Activated CD8-positive, alpha-beta memory T cell treated with anti-CD3 and anti-CD28 coated beads for 36 hours (primary cell): ENCODE results near the gene ASCC1. TPM values are rescaled to one million over a fixed set of nuclear protein-coding genes. Genes with fewer than 3 reads are reported as not detected.

ENCODE experiments used
- CTCF ChIA-PET: fragments of 350-600 bp; sonication (Branson Sonifier 250); formaldehyde crosslinking; loops from one replicate; lab custom pipeline; 2021; ENCODE audit warnings: antibody characterized with exemption; lab: Charles Lee
- POLR2A ChIA-PET: fragments of 350-600 bp; sonication (Branson Sonifier 250); formaldehyde crosslinking; loops from one replicate; lab custom pipeline; 2021; ENCODE audit warnings: antibody characterized with exemption; lab: Charles Lee
- total RNA-seq, 2 experiments: library from RNA; stranded (reverse); gene quantifications; one replicate each; pipeline ENCODE4 v1.2.3, GENCODE V29; 2021

ASCC1 gene
- total RNA-seq, 2 experiments from 2014 or later, result 43.2 to 44.1 TPM

DNA sequence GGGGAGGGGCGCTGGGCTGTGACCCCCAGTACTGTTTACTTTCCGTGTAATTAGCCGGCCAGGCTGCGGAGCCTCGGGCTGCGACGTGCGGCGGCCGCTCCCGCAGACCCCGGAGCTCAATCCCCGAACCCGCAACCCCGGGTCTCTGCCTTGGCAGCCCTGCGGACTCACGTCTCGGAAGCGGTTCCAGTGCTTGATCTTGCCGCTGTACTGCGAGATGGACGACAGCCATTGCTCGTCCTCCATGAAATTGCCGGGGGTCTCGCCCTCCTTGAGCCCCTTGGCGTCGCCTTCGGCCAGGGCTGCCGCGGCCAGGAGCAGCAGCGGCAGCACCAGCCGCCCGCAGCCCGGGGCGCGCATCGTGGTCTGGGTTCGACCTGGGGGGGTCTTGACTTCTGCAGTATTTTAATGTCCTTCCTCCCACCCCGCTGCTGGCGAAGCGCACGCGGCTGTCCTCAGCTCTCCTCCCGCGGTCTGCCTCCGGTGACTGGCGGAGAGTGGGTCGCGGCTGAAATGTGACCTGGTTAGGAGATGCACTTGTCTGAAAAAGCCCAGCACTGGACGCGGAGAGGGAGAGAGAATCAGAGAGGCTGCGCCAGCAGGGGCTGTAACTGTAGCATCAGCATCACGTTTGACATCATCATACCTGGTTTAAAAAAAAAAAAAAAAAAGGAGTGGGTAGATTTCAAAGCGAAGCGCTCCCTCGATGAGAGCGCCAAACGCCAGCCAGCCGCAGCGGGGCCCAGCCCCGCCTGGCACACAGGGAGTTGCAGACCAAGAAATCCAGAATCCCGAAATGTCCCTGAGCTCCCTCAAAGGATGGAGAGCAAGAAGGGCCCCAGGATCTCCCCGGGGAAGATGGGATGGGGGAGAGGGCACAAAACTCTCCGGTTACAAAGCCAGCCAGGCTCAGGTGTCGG is 127.8 kb downstream of the ASCC1 start, which contains the start of gene SPOCK2:
Gene SPOCK2, minus strand, starts transcription at position 583 of the 920 bp plus-strand sequence. Its CDS starts 223 bp downstream, at position 360.
- POLR2A ChIA-PET, result interaction anchor here (0.7 to 1.7 kb wide), 11 partner anchors 9 to 1511 kb away, joined by 3 to 9 read pairs (median 5); no protein-coding TSS in a partner anchor

DNA sequence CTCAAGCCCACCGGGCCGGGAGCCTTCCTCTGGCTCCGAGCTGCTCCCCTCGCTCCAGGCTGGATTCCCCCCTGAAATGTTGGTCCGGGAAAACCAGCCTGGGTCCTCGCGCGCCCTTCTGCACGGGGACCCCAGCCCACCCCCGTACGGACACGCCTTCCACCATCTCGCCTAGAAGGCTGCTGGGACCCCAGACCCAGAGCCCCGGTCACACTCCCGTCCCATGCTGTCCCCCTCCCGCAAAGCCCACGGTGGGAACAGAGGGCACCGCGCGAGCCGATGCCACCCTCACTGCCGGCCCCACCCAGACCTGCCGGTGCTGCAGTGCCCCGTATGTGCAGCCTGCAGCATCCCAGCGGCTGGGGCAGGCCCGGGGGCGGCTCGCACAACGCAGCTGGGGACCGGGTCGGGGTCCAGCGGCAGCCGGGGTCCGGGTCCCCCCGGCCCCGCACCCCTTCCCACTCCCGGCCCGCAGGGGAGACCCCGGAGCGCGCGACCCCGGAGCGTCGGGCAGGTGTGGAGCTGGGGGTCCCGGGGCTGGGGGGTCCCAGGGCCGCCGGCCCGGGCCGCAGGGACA is 128.6 kb downstream of the ASCC1 start:
- ChIA-PET POLR2A (interaction anchor here (0.7 to 1.7 kb wide), 4 partner anchors 8 to 210 kb away, joined by 3 to 6 read pairs (median 4); no protein-coding TSS in a partner anchor), CTCF (interaction anchor here (0.7 to 2.6 kb wide), 3 partner anchors 39 to 191 kb away, joined by 3 to 7 read pairs (median 6); no protein-coding TSS in a partner anchor)

More for the DNA sequence above, 127.8 kb downstream of the ASCC1 start, which contains the start of gene SPOCK2:
- CTCF ChIA-PET, result interaction anchor here (0.7 to 2.6 kb wide), 5 partner anchors 15 to 192 kb away, joined by 3 to 7 read pairs (median 4); no protein-coding TSS in a partner anchor

DNA sequence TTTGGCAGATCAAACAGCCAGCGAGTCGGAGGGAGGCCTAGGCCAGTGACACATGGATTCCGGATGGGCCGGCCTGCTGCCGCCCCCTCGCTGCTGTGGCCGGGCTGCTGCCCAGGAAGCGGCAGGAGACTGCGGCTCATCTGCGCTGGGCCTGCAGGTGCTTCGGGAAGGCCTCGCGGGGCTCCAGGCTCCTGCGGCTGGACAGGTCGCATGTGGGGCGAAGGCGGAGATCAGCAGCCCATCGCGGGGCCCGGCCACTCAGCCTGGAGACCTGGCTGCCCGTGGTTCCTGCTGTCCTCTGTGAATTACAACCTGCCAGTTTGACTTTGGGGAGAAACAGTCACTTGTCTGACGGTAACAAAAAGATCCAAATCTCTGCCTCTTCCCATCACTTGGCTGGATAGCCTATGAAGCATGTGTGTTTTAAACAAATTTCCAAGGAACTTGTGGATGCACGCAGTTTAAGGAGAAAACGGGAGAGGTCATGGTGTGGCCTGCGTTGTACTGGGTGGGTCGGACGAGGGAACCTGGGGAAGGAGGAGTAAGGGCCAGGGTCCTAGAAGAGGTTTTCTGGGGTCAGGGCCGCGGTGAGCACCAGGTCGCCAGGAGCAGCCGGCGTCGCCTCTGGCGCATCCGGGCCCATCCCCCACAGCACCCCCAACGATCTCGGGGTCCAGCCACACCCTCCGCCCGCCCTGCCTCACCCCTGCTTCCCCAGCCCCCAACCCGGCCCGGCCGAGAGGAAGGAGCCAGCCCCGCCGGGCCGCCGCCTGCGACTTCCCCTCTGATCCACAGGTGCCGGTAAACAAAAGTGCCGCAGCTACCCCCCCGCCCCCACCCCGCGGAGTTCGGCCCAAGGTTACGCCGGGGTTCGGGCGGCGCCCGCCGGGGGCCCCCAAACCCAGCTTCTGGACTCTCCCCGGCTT is 129.3 kb downstream of the ASCC1 start:
- ChIA-PET POLR2A (interaction anchor here (1.6 kb wide), 2 partner anchors 8 to 211 kb away, joined by 3 to 6 read pairs; no protein-coding TSS in a partner anchor), CTCF (interaction anchor here (1.2 to 2.6 kb wide), 2 partner anchors 190 to 251 kb away, joined by 3 to 6 read pairs; no protein-coding TSS in a partner anchor)

DNA sequence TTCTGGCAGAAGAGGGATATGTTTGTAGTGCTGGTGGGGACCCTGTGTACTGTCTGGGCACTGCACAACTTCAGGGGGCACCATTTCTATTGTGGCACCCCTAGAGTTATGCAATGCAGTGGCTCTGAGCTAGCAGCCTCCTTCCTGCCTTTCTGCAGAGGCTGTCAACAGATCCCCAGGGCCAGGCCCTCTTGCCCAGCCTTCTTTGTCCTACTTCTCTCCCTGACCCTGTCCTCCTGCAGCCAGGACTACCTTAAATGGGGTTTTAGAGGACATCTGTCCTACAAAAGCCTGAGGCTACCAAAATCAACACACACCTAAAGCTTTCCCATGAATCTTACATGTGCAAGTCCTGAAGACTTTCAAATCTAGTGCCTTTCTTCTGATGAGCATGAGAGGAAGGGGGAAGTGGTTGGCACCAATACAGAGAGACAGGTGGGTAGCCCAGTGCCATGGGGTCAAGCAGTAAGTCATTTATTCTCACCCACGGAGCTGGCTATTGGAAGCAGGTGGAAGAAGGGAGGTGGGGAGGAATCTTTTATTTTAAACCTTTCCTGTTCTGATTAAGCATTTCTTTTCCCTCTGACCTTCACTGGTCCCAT is 130.1 kb downstream of the ASCC1 start:
- CTCF ChIA-PET, result interaction anchor here (1.2 to 1.5 kb wide), 2 partner anchors 37 to 252 kb away, joined by 3 to 5 read pairs; no protein-coding TSS in a partner anchor
- POLR2A ChIA-PET, result interaction anchor here (0.5 kb wide), 1 partner anchor 137 kb away, joined by 9 read pairs; no protein-coding TSS in a partner anchor

DNA sequence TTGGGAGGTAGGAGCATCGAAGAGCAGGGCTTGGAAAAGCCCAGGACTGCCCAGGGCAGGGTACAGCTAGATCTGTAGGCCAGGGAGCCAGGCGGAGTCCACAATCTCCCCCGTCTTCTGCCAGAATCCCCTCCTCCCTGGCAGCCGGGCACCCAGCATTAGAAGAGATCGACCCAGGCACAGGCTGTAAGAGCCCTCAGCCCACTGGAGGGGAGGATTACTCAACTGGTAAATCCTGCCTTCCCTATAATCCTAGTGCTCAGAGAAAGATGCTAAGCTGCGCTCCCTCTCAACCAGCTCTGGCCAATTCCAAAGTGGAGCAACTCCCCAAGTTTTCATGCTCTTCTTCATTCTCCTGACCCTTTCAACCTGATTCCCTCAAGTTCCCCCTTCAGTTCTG is 130.9 kb downstream of the ASCC1 start:
- ChIA-PET POLR2A (interaction anchor here (0.5 kb wide), 1 partner anchor 138 kb away, joined by 9 read pairs; no protein-coding TSS in a partner anchor), CTCF (interaction anchor here (1.2 to 1.5 kb wide), 2 partner anchors 37 to 252 kb away, joined by 3 to 5 read pairs; no protein-coding TSS in a partner anchor)

DNA sequence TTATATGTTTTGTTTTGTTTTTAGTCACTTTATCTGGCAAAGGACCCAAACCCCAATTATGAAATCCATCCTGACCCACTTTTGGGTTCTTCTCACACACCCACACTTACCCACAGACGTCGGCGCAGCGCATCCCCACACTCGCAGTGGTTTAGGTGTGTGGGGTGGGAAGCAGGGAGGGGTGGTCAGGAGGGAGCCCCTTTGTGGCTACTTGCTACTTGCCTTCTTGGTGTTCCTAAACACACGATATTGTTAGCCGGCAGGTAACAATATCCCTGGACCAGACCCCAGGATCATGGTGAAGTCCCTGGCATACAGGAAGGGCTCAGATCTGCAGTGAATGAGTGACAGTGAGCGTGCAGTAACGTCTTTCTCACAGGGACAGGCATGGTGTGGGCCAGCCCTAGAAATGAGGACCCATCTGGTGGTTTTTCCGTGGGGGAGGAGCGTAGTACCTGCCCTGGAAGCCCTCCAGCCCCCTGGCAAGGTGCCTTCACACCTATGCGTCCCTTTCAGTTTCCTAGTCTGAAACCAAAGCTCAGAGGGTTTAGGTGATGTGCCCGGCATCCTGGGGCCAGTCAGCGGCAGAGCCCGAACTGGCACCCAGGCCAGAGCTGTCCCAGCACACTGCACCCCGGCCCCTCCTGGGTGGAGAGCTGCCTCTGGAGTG is 132.2 kb downstream of the ASCC1 start:
- ChIA-PET CTCF (interaction anchor here (0.9 kb wide), 1 partner anchor 172 kb away, joined by 4 read pairs; no protein-coding TSS in a partner anchor), POLR2A (interaction anchor here (0.6 kb wide), 1 partner anchor 28 kb away, joined by 3 read pairs; no protein-coding TSS in a partner anchor)

DNA sequence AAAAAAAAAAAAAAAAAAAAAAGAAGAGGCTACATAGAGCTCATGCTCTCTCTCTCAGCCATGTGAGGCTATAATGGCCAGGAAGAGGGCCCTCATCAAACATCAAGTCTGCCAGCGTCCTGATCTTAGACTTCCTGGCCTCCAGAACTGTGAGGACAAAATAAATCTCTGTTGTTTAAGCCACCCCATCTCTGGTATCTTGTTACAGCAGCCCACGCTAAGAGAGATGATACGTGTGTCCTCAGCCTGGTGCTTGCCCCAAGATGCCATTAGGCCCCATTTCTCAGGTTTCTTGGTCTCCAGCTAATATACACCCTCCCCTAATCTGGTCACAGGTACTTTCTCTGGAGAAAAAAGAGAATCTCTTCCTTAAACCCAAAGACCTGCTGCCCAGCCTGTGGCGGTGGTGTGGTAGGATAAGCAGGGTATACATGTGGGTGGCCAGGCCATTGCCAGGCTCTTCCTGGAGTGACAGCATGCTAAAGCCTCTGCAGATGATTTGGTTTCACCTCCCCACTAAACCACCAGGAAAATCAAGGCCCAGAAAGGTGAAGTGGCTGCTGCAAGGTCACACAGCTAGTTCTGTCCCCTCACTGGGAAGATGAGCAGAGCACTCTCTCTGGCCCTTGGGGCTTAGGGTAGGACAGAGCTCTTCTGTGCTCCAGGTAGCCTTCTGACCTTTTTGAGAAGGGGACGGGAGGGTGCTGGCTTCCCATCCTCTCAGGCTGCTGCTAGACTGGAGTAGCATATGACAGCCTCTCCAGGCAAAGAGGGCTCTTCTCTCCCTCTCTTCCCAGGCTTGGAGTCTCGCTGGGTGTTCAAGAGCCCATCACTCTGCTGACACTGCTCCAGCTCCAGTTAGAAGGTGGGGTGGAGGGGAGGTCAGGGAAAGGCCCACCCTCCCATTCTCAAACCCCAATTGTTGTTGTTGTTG is 133.0 kb downstream of the ASCC1 start:
- ChIA-PET POLR2A (interaction anchor here (0.6 kb wide), 2 partner anchors 131 to 164 kb away, joined by 3 to 7 read pairs; no protein-coding TSS in a partner anchor), CTCF (interaction anchor here (0.6 kb wide), 2 partner anchors 57 to 654 kb away, joined by 3 to 4 read pairs; no protein-coding TSS in a partner anchor)

DNA sequence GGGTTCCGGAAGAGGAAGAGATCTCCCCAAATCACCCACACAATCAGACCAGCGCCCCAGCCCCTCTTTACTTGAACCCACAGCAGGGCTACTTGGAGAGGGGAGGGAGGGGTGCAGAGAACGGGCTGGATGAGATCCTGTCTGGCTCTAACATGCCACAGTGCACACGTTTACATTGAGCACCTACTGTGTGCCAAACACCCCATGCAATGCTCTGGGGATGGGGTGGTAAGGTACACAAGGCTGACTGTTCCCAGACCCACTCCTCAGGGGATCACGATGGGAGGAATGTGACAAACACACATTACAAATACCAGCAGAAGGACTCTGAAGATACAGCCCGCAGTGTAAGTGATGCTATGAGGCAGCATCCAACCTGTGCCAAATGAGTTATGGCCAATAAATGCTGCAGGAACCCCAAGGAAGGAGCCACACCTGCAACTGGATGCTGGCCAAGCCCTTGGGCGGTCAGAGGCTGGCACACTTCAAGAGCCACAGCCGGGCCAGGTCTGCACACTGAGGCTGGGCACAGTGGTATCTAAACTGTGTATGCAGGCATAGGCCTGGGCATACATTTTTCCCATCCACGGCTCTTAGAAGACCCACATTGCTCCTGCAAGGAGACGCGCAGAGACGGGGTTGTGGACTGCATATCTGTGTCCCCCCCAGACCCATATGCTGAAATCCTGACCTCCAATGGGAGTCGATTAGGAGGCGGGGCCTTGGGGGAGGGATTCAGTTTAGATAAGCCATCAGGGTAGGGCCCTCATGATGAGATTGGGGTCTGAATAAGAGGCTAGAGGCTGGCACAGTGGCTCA is 134.1 kb downstream of the ASCC1 start:
- POLR2A ChIA-PET, result no interaction called here
- CTCF ChIA-PET, result interaction anchor here (0.6 kb wide), 1 partner anchor 56 kb away, joined by 4 read pairs; no protein-coding TSS in a partner anchor

DNA sequence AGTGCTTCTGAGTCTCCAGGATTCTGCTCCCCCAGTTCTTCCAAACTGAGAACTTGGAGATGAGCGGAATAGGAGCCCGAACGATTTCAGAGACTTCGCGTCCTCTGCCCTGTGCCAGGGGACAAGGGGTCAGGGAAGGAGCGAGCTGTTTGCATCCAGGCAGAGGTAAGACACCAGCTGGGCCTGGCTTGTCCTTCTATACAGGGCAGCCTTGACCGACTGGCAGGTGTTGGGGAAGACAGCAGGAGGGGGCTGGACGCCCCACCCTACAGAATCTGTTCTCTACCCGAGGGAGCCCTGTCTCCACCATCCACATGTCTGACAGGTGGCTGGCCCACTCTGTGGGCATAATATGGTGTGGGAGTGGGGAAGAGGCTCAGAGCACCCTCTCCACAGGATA is 134.9 kb downstream of the ASCC1 start:
- CTCF ChIA-PET, result no interaction called here
- POLR2A ChIA-PET, result no interaction called here

DNA sequence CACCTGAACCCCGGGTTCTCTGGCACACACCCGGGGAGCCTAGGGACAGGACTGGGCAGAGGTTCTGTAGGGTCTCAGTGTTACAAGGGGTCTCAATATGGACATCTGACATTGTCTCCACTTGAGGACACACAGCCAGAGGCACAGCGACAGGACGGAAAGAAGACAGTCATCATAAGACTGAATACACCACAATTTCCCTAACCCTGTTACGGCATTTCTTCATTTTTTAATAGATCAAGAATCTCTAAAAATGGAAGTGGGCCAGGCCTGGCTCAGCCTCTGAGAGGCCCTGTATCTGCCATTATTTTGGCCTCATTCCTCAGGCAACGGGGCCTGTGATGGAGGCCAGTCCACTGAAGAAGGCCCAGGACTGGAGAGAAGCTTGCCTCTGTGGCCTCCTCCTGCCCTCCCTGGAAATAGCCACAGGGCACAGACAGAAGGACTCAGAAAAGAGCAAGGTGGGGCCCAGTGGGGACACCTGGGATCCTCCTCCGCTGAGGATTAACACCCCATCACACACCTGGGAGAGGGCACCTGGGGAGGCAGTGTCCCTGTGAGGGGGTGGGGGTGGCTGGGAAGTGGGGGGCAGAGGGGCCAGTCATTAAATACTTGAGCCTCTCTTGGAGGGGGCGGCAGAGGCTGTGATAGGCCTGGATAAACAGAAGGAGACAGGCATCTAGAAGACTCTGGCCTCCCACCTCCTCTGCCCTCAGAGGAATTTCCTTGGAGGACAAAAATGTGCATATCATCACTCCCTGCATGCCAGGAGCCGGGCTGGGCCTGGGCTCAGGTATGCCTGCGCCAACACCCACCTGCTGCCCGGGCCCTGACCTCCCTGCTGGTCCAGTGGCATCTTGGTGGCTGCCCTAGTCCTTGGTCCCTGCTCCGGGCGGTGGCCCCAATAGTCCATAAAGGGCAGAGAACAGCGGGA is 135.8 kb downstream of the ASCC1 start:
- POLR2A ChIA-PET, result no interaction called here
- CTCF ChIA-PET, result interaction anchor here (0.6 to 2.5 kb wide), 3 partner anchors 11 to 57 kb away, joined by 3 to 8 read pairs (median 8); no protein-coding TSS in a partner anchor

DNA sequence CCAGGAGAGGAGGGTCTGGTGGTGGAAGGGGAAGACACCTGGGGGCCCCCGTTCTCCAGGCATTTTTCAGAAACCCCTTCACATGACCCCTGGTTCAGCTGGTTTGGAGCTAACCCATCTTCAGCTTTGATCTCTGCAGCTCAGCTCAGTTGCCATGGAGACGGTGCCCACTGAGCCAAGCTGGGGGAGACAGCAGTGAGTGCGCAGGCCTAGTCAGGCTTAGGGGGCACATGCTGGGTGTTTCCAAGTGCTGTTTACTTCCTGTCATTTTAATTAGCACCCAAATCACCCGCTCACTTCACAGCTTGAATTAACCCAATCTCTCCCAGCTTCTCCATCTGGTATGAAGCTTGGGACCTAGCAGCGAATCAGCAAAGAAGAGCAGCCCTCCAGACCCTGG is 136.7 kb downstream of the ASCC1 start:
- CTCF ChIA-PET, result interaction anchor here (0.8 to 2.5 kb wide), 4 partner anchors 10 to 258 kb away, joined by 3 to 8 read pairs (median 6); no protein-coding TSS in a partner anchor
- POLR2A ChIA-PET, result interaction anchor here (1.2 kb wide), 1 partner anchor 8 kb away, joined by 3 read pairs; no protein-coding TSS in a partner anchor

DNA sequence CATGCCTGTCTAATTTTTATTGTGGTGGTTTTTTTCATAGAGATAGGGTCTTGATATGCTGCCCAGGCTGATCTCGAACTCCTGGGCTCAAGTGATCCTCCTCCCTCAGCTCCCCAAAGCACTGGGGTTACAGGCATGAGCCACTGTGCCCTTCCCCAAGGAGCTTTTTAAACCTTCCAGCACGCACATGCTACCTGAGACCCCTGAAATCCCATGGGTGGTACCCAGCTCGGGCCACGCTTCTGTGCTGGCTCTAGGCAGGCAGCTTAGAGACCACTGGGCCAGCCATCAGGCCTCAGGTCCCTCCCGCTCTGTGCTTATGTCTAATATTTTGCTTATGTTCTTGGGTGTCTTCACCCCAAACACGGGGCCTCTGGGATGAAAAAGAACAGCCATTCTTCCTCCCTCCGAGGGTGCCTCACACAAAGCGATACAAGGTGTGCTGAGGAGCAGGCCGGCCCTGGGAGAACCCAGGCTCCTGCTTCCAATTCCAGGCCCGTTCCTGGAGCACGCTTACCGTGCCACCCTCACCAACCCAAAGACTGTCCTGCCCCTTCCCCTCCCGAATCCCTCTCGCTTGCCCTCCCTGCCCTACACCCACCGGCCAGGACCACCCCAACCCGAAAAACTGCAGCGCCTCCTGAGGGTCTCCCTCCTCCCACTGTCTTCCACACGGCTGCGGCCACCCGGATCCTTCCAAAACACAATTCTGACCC is 138.6 kb downstream of the ASCC1 start:
- ChIA-PET POLR2A (no interaction called here), CTCF (interaction anchor here (0.9 to 2.5 kb wide), 4 partner anchors 8 to 181 kb away, joined by 3 to 8 read pairs (median 6); no protein-coding TSS in a partner anchor)

DNA sequence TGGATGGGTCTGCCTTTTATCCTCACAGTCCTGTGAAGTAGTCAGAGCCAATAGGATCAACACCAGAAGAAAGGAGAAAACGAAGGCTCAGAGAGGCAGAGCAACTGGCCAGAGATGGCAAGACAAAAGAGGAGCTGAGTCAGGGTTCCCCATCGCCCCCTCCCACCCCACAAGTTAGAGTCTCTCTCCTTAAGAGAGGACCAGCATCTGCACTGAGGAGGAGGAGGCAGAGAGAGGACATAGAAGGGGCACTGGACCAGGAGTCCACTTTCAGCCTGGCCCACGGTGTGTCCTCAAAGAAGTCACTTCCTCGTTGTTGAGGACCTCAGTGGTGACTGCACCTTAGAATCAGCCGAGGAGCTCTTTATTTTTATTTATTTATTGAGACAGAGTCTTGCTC is 139.3 kb downstream of the ASCC1 start:
- POLR2A ChIA-PET, result no interaction called here
- CTCF ChIA-PET, result interaction anchor here (0.7 to 1.6 kb wide), 4 partner anchors 28 to 260 kb away, joined by 3 to 5 read pairs (median 4); no protein-coding TSS in a partner anchor
